Activated CD4-positive, CD25-positive, alpha-beta regulatory T cell treated with anti-CD3 and anti-CD28 coated beads, Interleukin-2, amount 50 U/mL, for 16 hours (primary cell): ENCODE results near the gene DGKB.
"Not testable (repeated sequence)": the region's sequence is repeated elsewhere in the genome, so short reads cannot be mapped to it uniquely, and the experiment has no call there.

Source experiments
- DNase-seq: peaks from one replicate; pipeline ENCODE4 v3.0.0-alpha.2; 2020; ENCODE audit warnings: low read depth, low spot score

Gene DGKB

DNA sequence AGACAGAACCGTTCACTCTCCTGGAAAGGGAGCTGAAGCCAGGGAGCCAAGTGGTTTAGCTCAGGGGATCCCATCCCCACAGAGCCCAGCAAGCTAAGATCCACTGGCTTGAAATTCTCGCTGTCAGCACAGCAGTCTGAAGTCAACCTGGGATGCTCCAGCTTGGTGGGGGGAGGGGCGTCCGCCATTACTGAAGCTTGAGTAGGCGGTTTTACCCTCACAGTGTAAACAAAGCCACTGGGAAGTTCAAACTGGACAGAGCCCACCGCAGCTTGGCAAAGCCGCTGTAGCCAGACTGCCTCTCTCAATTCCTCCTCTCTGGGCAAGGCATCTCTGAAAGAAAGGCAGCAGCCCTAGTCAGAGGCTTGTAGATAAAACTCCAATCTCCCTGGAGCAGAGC lies 443.7 kb downstream of the DGKB start:
- DNase-seq: not testable (repeated sequence)

DNA sequence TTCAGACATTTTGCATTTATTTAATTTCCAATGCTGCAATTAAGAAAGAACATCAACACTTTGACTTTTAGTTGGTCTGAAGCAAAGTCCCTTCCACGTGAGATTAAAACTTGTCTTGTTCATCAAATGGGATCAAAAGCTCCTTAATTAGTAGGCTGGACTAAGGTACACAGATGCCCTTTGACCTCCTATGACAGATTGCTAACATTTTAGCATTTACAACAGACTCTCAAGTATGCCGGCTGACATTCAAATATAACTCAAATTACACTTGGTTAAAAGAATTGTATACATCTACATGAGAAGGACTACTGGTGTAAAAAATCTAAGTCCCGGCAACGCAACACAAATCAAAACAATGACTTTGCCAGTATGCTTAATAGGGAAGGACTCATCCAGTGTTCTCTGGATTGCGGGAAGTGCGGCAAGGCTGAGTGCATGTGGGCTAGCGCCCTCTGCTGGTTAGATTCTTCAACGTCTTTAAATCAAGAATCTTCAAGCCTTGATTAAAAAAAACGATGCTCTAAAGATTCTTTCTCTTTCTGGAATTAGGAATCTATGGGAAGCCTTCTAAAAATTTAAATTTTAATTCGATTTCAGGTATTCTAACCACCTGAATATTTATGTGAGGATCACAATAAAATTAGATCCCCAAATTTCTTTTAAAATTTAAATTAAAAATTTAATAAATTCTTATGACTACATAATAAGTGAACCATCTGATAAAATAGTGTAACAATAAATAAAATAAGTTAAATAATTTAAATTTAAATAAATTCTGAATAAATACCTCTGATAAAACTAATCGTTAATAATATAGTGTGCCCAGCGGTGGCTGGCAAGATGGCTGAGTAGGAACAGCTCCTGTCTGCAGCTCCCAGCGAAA lies 444.7 kb downstream of the DGKB start:
- no peak for DNase-seq

DNA sequence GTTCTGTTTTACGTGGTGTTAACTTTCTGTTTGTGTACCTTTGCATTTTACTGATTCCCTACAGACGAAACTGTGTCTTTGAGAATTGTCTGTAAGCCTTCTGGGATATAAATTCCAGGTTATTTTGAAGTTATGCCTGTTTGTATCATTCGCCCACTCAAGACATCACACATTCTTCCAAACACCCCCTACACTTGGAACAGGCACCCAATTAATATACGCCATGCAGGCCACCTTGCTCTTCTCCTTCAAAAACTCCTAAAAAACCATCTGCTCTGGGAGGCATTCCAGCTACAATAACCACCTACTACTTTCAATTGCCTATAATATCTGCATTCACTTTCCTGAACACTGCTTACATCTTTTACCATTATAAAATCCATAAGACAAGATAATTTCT lies 453.3 kb downstream of the DGKB start:
- no peak for DNase-seq

DNA sequence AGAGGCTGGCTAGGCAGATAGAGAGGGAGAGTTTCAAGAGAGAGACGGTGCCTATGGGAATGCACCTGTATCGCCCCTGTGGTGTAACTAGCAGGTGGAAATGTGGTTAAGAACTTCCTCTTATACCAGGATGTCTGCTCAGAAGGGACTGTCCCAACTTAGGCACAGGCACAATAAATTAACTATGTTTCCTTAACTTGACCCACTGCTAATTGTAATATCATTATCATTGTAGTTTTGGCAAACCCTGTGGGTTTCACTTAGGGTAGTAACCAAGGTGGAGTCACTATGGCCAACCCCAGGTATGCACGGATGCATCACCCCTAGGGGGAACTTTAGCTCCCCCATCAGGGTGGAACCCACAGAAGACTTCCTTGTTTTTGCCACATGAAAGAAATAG lies 455.7 kb downstream of the DGKB start:
- DNase-seq: no peak

GRCh38 chr7:14446219-14446618 lies 456.3 kb downstream of the DGKB start:
- DNase-seq: no peak

GRCh38 chr7:14438366-14438765 lies 464.2 kb downstream of the DGKB start:
- no peak for DNase-seq

GRCh38 chr7:14436878-14437277 lies 465.7 kb downstream of the DGKB start:
- DNase-seq: no peak

- DNase-seq: no peak
These were observed 469.6 kb downstream of the DGKB start for GRCh38 chr7:14432924-14433323.

GRCh38 chr7:14430926-14431325 lies 471.6 kb downstream of the DGKB start:
- DNase-seq: no peak

DNA sequence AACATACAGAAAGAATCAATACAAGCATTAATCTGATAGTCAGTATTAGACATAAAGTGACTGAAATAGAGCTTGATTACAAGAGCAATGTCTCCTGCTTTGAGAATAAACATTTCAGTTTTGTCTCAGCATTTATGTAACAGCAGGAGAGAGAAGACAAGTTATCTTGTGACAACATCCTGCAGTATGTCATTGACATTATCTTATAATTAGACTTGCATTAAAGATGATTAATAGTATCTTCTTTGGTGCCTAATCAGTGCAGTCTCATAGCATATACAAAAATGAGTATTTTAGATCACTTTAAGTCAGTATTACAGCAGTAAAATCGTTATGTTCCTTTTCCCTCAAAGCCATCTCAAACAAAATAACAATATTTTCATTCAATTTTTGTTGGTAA lies 477.0 kb downstream of the DGKB start:
- no peak for DNase-seq

DNA sequence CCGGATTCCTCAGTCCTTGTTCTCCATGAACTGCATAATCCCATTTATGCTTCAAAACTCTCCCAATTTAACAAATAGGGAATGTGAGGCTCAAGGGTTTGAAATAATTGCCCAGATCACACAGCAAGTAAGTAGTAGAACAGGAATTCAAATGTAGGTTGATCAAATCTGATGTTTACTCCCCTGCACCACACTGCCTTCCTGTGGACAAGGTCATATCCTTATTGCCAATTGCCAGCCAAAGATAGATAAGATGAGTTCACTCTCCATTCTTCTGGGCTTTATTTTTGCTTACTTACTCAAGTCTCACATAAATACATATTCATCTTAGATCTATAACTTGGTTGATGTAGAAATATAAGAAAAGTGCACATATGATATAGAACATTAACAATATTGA lies 477.9 kb downstream of the DGKB start:
- no peak for DNase-seq

DNA sequence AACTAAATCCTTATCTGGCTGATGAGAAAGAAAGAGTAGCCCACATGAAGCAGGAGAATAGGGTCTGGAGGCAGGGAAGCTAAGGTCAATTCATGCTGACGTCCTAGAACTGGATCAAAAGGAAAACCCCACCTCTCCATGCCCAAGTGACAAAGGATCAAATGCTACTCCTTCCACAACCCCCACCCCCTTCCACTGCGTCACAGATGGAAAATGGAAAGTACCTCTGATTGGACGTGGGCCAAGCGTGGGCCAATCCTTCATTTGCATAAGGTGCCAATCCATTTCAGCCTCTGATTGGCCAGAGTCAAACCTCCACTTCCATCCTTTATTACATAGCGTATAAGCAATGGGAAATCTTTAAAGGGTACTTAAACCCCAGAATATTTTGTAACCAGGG lies 481.8 kb downstream of the DGKB start:
- no peak for DNase-seq

DNA sequence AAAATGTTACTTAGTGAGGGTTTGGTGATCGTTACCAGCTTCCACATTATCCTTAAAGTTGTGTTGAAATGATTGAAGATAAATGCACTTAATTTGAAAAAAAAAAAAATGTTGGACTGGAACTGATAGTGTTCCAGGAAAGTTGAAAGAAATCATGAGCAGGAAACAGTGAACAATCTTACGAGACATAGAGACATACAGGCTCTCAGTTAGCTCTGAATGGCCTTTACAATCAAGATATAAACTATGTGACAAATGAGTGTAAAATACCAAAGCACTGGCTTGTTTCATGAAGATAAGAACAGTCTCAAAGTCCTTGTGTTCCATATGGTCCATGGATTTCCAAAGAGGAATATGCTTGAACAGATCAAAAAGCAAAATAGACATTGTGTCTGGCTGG lies 483.0 kb downstream of the DGKB start:
- no peak for DNase-seq

- no peak for DNase-seq
These were observed 483.9 kb downstream of the DGKB start for GRCh38 chr7:14418633-14419032.

DNA sequence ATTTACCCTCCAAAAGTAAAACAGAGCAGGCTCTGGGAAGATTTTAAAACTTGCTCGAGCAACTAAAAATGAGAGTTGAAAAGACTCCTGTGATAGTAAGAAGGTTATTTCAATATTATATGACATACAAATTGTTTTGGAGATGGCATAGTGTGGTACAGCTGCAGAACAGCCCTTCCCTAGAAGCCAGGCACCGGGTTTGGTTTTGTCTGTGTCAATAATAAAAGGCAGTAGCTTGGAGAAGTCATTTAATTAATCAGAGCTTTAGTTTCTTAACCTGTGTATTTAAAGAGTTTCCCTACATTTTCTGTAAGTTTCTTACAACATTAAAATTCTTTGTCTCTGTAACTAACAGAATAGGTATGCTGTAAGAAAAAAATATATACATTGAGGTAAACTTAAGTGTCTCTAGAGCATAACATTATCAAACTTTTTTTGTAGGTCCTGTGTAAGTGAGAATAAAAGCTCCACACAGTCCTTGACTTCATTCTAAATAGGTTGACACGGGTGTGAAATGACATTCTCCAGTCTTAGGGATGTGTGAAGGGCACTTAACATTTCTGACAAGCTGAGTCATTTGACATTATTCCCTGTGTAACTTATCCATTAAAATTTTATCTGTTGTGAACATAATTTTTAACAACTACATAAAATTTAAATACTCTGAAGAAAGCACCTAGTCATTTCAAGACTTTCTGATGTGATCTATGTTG lies 488.1 kb downstream of the DGKB start:
- DNase-seq: no peak

DNA sequence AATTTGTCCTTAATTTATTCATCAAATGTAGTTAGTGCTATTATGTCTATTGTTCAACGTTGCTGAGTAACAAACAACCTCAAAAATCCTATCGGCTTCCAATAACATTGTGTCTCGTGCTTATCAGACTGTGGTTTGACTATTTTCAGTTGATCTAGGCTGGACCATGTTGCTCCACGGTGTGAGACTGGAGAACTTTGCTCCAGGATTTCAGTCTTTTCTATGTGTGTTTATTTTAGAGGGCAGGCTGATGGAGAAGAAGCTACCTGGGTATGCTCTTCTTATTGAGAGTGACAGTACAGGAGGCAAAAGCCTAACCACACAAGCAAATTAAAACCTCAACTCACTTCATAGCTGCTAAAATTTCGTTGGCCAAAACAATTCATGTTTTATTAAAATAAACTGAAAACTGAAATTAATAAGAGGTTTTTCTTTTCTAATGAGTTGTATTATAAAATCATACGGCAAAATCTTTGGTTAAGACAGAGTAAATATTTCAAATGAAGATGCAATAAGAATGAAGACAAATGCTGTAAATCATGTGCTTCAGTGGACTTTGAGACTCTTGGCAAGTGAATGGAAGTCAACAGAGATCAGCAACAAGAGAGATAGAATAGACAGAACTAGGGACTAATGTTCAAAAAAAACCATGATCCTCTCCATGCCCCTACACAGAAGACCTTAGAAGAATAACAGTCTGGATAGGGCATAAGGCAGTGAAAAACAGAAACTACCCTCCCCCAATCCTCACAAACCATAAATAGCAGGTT lies 495.1 kb downstream of the DGKB start:
- no peak for DNase-seq

GRCh38 chr7:14403587-14403986 lies 499.0 kb downstream of the DGKB start:
- DNase-seq: no peak

- no peak for DNase-seq
These were observed 502.3 kb downstream of the DGKB start for GRCh38 chr7:14400271-14400670.

GRCh38 chr7:14398526-14398925 lies 504.0 kb downstream of the DGKB start:
- no peak for DNase-seq

GRCh38 chr7:14395860-14396259 lies 506.7 kb downstream of the DGKB start:
- DNase-seq: no peak

DNA sequence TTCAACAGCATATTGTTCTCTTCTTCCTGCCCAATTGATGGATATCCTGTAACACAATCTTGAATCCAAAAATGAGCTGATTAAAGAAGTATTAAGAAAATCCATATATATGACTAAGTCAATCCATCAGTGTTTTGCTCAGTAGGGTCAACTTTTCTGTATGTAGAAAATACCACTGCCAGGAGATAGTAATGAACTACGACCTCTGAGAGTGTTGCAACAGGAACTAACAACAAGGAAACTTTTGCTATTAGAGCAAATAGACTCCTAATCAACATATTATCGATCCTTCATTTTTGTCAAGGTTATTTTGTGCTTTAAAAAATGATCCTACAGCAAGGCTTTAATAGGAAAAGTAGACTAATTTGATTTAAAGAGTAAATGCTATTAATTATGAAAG lies 507.8 kb downstream of the DGKB start:
- no peak for DNase-seq

- no peak for DNase-seq
These were observed 513.0 kb downstream of the DGKB start for GRCh38 chr7:14389595-14389994.
